Smooth muscle cell (in vitro differentiated cells): ENCODE results near the gene NMUR1. TPM values are rescaled to one million over a fixed set of nuclear protein-coding genes. Genes with fewer than 3 reads are reported as not detected.

ENCODE experiments used
- DNase-seq: peaks from one replicate; lab custom pipeline; 2025; ENCODE audit not compliant: unreplicated experiment; lab: John Stamatoyannopoulos, UW
- H2AFZ ChIP-seq: fragments of 200-600 bp; sonication (generic); 2 replicates; pipeline ENCODE4 v1.6.0; 2016; ENCODE audit warnings: antibody characterized with exemption, low read depth, mild to moderate bottlenecking
- H3F3A ChIP-seq: fragments of 200-600 bp; sonication (generic); 2 replicates; pipeline ENCODE4 v1.6.0; 2017; ENCODE audit warnings: antibody characterized with exemption, low read depth
- H3K27ac ChIP-seq: fragments of 200-600 bp; sonication (generic); 2 replicates; pipeline ENCODE4 v1.5.1; 2016; ENCODE audit warnings: low read depth, mild to moderate bottlenecking
- H3K27me3 ChIP-seq: fragments of 200-600 bp; sonication (generic); 2 replicates; pipeline ENCODE4 v1.6.1; 2016; ENCODE audit warnings: low read depth, mild to moderate bottlenecking
- H3K36me3 ChIP-seq: fragments of 200-600 bp; sonication (generic); 2 replicates; pipeline ENCODE4 v1.5.1; 2016; ENCODE audit warnings: low read depth
- H3K4me1 ChIP-seq: fragments of 200-600 bp; sonication (generic); 2 replicates; pipeline ENCODE4 v1.5.1; 2016; ENCODE audit warnings: low read depth
- H3K4me2 ChIP-seq: fragments of 200-600 bp; sonication (generic); 2 replicates; pipeline ENCODE4 v1.6.0; 2016; ENCODE audit warnings: mild to moderate bottlenecking
- H3K4me3 ChIP-seq: fragments of 200-600 bp; sonication (generic); 2 replicates; pipeline ENCODE4 v1.5.1; 2016; ENCODE audit warnings: mild to moderate bottlenecking
- H3K79me2 ChIP-seq: fragments of 200-600 bp; sonication (generic); 2 replicates; pipeline ENCODE4 v1.6.0; 2016; ENCODE audit warnings: low read depth, mild to moderate bottlenecking
- H3K9ac ChIP-seq: fragments of 200-600 bp; sonication (generic); 2 replicates; pipeline ENCODE4 v1.6.0; 2016; ENCODE audit warnings: low read depth
- H3K9me3 ChIP-seq: fragments of 200-600 bp; sonication (generic); replicated peaks from 2 replicates; pipeline ENCODE4 v1.5.1; 2016; ENCODE audit warnings: low read depth
- H4K20me1 ChIP-seq: fragments of 200-600 bp; sonication (generic); 2 replicates; pipeline ENCODE4 v1.6.0; 2016; ENCODE audit warnings: low read depth
- WGBS: methylation state at CpG from one replicate; pipeline ENCODE4 v1.1.7; 2016; ENCODE audit warnings: low lambda C conversion rate; 5-methylcytosine and 5-hydroxymethylcytosine counted together
- polyA plus RNA-seq: library from polyadenylated mRNA; unstranded; fragments of >200 nt; fragmentation: Nextera tagmentation; extraction: Ambion mirVana; gene quantifications from 2 replicates; pipeline ENCODE4 v1.2.1, GENCODE V29; 2016
- small RNA-seq: library from RNA; depleted of rRNA; stranded (forward); fragments of <200 nt; gene quantifications from one replicate; pipeline ENCODE3, GENCODE V24; 2014
- total RNA-seq: library from RNA; depleted of rRNA; stranded (reverse); fragments of >200 nt; gene quantifications from 2 replicates; pipeline ENCODE4 v1.2.3, GENCODE V29; 2014
- TF ChIP-seq, protein P1 (sequence below): fragments of 200-600 bp; sonication (generic); IDR thresholded peaks from 2 replicates; pipeline ENCODE4 v1.5.1; 2017; ENCODE audit warnings: borderline replicate concordance, mild to moderate bottlenecking, antibody characterized with exemption; ENCODE audit not compliant: insufficient read depth, poor library complexity, severe bottlenecking

The NMUR1 gene
- total and polyA plus RNA-seq, 2 experiments from 2014 or later, result not detected

- no peak overlapping the region for H3K9ac ChIP-seq
- no peak for DNase-seq
- WGBS, result 91% methylated on average over 3 of the region's 3 CpGs
- H3K4me3 ChIP-seq, result no peak overlapping the region
- H3K9me3 ChIP-seq, result no peaks in the 10 kb centered on the region
- H3K27me3 ChIP-seq, result no peaks in the 10 kb centered on the region
- no peak overlapping the region for H3K27ac ChIP-seq
- no peaks in the 10 kb centered on the region for H3K79me2 ChIP-seq
- no peaks in the 10 kb centered on the region for H4K20me1 ChIP-seq
- no peak overlapping the region for H2AFZ ChIP-seq
- H3K4me2 ChIP-seq, result no peak overlapping the region
- H3K36me3 ChIP-seq, result no peaks in the 10 kb centered on the region
- TF ChIP-seq, protein P1, sequence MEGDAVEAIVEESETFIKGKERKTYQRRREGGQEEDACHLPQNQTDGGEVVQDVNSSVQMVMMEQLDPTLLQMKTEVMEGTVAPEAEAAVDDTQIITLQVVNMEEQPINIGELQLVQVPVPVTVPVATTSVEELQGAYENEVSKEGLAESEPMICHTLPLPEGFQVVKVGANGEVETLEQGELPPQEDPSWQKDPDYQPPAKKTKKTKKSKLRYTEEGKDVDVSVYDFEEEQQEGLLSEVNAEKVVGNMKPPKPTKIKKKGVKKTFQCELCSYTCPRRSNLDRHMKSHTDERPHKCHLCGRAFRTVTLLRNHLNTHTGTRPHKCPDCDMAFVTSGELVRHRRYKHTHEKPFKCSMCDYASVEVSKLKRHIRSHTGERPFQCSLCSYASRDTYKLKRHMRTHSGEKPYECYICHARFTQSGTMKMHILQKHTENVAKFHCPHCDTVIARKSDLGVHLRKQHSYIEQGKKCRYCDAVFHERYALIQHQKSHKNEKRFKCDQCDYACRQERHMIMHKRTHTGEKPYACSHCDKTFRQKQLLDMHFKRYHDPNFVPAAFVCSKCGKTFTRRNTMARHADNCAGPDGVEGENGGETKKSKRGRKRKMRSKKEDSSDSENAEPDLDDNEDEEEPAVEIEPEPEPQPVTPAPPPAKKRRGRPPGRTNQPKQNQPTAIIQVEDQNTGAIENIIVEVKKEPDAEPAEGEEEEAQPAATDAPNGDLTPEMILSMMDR, result no peak
- no peaks in the 10 kb centered on the region for H3F3A ChIP-seq
- no peaks in the 10 kb centered on the region for H3K4me1 ChIP-seq
Measured at GRCh38 chr2:231475965-231476364, 54.3 kb downstream of the NMUR1 start.

Small RNAs within 50 kb of the gene (small RNA-seq; reads per million reads assigned to genes)
- gene RNU2-22P, result not detected

Other genes starting within 250 kb of the NMUR1 start
- 0.85 and 1.5 TPM in 2 replicates for gene B3GNT7, start 134.7 kb downstream of the NMUR1 start, total RNA-seq
- 0.62 and 1.0 TPM in 2 replicates for gene B3GNT7, start 134.7 kb downstream of the NMUR1 start, polyA plus RNA-seq
- 106 and 108 TPM in 2 replicates for gene NCL, start 66.0 kb downstream of the NMUR1 start, total RNA-seq
- gene NCL, start 66.0 kb downstream of the NMUR1 start, polyA plus RNA-seq, result 219 and 296 TPM in 2 replicates
- gene TEX44, start 62.4 kb upstream of the NMUR1 start, total RNA-seq, result not detected in 2 replicates
- not detected in 2 replicates for gene TEX44, start 62.4 kb upstream of the NMUR1 start, polyA plus RNA-seq
- 576 and 655 TPM in 2 replicates for gene PTMA, start 178.1 kb upstream of the NMUR1 start, total RNA-seq
- gene PTMA, start 178.1 kb upstream of the NMUR1 start, polyA plus RNA-seq, result 615 and 653 TPM in 2 replicates